Measurements from ENCODE around the gene KHSRP.
"Not testable (repeated sequence)": the region's sequence is repeated elsewhere in the genome, so short reads cannot be mapped to it uniquely, and the experiment has no call there.

The KHSRP gene

GRCh38 chr19:6421075-6422014, 3.3 kb downstream of the KHSRP start:
- in situ Hi-C loops (cut with HindIII; ENCODE audit: low sequenced_read_pairs) = no loop called here

GRCh38 chr19:6418562-6418932, 6.1 kb downstream of the KHSRP start:
- in situ Hi-C loops (cut with HindIII; ENCODE audit: low sequenced_read_pairs) = no loop called here

- in situ Hi-C loops (cut with HindIII; ENCODE audit: low sequenced_read_pairs) = no loop called here
Observed at GRCh38 chr19:6417713-6418561, 6.7 kb downstream of the KHSRP start.

GRCh38 chr19:6416658-6417405, 7.8 kb downstream of the KHSRP start:
- in situ Hi-C loops (cut with HindIII; ENCODE audit: low sequenced_read_pairs) = no loop called here

GRCh38 chr19:6415591-6416190, 8.9 kb downstream of the KHSRP start:
- in situ Hi-C loops (cut with HindIII; ENCODE audit: low sequenced_read_pairs) = no loop called here

- in situ Hi-C loops (cut with HindIII; ENCODE audit: low sequenced_read_pairs) = no loop called here
Observed at GRCh38 chr19:6414793-6415590, 9.6 kb downstream of the KHSRP start.

- in situ Hi-C loops (cut with HindIII; ENCODE audit: low sequenced_read_pairs) = no loop called here
Observed at GRCh38 chr19:6413721-6414643, 10.6 kb downstream of the KHSRP start.

GRCh38 chr19:6413291-6413690, 11.3 kb downstream of the KHSRP start:
- in situ Hi-C loops (cut with HindIII; ENCODE audit: low sequenced_read_pairs) = no loop called here

GRCh38 chr19:6412447-6413091, 12.0 kb downstream of the KHSRP start:
- in situ Hi-C loops (cut with HindIII; ENCODE audit: low sequenced_read_pairs) = no loop called here

- in situ Hi-C loops (cut with HindIII; ENCODE audit: low sequenced_read_pairs) = no loop called here
Observed at GRCh38 chr19:6412061-6412446, 12.6 kb downstream of the KHSRP start.

- in situ Hi-C loops (cut with HindIII; ENCODE audit: low sequenced_read_pairs) = no loop called here
Observed at GRCh38 chr19:6409346-6409745, 15.3 kb downstream of the KHSRP start.

- in situ Hi-C loops (cut with HindIII; ENCODE audit: low sequenced_read_pairs) = no loop called here
Observed at GRCh38 chr19:6406401-6406800, 18.2 kb downstream of the KHSRP start.

- in situ Hi-C loops (cut with HindIII; ENCODE audit: low sequenced_read_pairs) = no loop called here
Observed at GRCh38 chr19:6402837-6403608, 21.6 kb downstream of the KHSRP start.

GRCh38 chr19:6402058-6402457, 22.6 kb downstream of the KHSRP start:
- in situ Hi-C loops (cut with HindIII; ENCODE audit: low sequenced_read_pairs) = no loop called here

GRCh38 chr19:6400062-6400944, 24.3 kb downstream of the KHSRP start:
- in situ Hi-C loops (cut with HindIII; ENCODE audit: low sequenced_read_pairs) = not testable (repeated sequence)

GRCh38 chr19:6396305-6396704, 28.3 kb downstream of the KHSRP start:
- in situ Hi-C loops (cut with HindIII; ENCODE audit: low sequenced_read_pairs) = no loop called here

- in situ Hi-C loops (cut with HindIII; ENCODE audit: low sequenced_read_pairs) = no loop called here
Observed at GRCh38 chr19:6394831-6395230, 29.8 kb downstream of the KHSRP start.

Data from endothelial cell of hepatic sinusoid (primary cell).